HUES6 (cell line): Measurements from ENCODE around the gene NXPH4.

Source experiments
- H3K27ac ChIP-seq: 2 replicates; pipeline ENCODE4 v1.7.0; 2013; ENCODE audit warnings: low read depth, mild to moderate bottlenecking, low read length, inconsistent platforms
- H3K27me3 ChIP-seq: 2 replicates; pipeline ENCODE4 v1.6.1; 2013; ENCODE audit warnings: low read length; ENCODE audit not compliant: control insufficient read depth, insufficient read depth
- H3K36me3 ChIP-seq: 2 replicates; pipeline ENCODE4 v1.6.1; 2013; ENCODE audit warnings: low read length; ENCODE audit not compliant: control insufficient read depth, insufficient read depth
- H3K4me1 ChIP-seq: 2 replicates; pipeline ENCODE4 v1.6.1; 2013; ENCODE audit warnings: low read length; ENCODE audit not compliant: control insufficient read depth, insufficient read depth
- H3K4me3 ChIP-seq: 2 replicates; pipeline ENCODE4 v1.5.1; 2013; ENCODE audit warnings: low read depth, low read length
- H3K9ac ChIP-seq: one replicate; pipeline ENCODE4 v1.6.1; 2013; ENCODE audit warnings: mild to moderate bottlenecking, low read length
- H3K9me3 ChIP-seq: 2 replicates; pipeline ENCODE4 v1.6.1; 2013; ENCODE audit warnings: low read depth, low read length; ENCODE audit not compliant: control insufficient read depth, insufficient read depth

NXPH4 gene

DNA sequence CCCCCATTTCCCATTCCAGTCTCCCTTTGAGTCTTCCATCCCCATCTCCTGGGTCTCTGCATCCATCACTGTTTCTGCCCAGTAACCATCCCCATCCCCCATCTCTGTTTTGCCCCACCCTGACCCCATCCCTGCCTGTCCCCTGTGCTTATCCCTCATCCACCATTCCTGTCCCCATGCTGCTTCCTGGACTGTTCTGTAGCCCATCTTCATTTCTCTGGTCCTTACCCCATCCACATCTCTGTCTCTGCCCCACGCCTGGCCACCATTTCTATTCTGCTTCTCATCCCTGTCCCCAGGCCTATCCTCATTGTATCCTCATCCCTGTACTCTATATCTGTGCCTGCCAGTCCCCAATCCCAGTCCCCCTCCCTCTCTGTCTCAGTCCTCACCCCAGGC is 4.2 kb downstream of the NXPH4 start:
- Histone ChIP-seq H3K9ac (no peak overlapping the region), H3K27ac (no peak overlapping the region), H3K4me3 (no peak overlapping the region), H3K4me1 (peaks cover 51% of the 10 kb centered on the region), H3K36me3 (no peaks in the 10 kb centered on the region), H3K9me3 (no peaks in the 10 kb centered on the region), H3K27me3 (peaks cover 99% of the 10 kb centered on the region)

DNA sequence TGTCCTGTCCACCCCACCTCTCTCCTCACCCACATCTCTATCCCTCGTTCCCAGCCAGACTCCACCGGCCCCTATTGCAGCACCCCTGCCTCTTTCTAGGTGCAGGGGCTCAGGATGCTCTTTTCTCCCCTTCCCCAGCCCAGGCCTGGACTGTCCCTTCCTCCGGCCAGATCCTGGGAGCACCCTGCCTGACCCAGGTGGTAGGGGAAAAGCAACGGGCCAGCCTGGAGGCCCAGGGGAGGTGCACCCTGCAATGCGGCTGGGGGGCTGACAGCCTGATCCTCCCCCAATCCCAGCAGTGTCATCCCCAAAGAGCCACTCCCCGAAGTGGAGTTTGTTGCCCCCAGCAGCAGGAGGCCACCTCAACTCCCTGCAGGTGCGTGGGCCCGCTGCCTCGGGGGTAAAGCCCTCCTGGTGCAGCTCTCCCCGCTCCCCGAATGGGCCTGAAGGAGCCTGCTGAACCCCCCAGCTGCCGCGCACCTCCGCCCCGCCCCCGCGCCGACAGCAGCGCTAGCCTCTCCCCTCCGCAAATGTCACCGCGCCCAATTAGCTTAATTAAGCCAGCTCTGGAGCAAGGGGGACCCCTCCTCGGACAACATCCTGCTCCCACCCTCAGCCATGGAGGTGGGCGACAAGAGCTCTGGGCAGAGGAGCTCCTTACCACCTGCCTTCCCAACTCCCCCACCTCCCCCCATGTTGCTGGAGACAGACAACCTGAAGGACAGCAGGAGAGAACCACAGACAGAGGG is 4.7 kb downstream of the NXPH4 start:
- peaks cover 99% of the 10 kb centered on the region for H3K27me3 ChIP-seq
- H3K4me3 ChIP-seq, result peak overlapping the region; percentile 17; the same call in 1 of the 2 replicates

DNA sequence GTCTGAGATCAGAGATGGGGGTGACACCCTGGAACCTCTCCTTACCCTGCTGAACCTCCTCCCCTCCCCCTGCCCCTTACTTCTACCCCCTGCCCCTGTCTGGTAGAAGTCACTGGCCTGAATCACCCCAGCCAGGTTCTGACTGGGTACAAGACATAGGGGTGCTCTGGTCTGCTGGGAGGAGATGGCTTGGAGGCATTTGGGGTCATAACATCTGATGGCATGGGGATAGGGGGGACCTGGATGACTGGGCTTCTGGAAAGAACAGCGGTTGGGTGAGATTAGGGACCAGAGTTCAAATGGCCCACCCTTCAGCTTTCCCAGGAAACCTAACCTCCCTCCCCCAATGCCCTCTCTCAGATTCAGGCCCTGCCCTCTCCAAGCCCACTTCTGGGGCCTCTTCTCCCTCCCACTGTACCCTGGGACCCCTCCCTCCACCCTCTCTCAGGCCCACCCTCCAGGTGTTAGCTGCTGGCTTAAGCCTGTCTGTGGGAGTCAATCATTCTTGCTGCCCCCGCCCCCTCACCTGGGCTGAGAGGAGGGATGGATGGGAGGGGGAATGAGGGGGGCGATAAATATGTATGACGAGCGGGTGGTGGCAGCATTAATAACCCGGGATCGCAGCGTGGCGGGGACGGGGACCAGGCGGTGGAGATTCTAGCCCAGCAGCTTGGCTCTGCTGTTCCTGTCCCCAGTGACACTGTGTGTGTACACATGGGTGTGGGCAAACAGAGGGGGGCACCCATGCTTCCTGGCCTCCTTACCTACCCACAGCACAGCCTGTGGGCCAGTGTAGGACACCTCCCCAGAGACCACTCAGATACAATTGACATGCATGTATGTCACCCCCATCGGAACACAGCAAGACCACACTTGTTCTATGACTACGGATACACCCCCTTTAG is 5.9 kb downstream of the NXPH4 start:
- Histone ChIP-seq H3K36me3 (no peaks in the 10 kb centered on the region), H3K4me1 (peaks cover 54% of the 10 kb centered on the region), H3K9me3 (no peaks in the 10 kb centered on the region), H3K9ac (no peak overlapping the region), H3K4me3 (no peak overlapping the region), H3K27ac (no peak overlapping the region), H3K27me3 (peaks cover 98% of the 10 kb centered on the region)

More for the DNA sequence above, 4.7 kb downstream of the NXPH4 start:
- Histone ChIP-seq H3K36me3 (no peaks in the 10 kb centered on the region), H3K4me1 (peaks cover 52% of the 10 kb centered on the region), H3K27ac (no peak overlapping the region), H3K9me3 (no peaks in the 10 kb centered on the region), H3K9ac (no peak overlapping the region)

DNA sequence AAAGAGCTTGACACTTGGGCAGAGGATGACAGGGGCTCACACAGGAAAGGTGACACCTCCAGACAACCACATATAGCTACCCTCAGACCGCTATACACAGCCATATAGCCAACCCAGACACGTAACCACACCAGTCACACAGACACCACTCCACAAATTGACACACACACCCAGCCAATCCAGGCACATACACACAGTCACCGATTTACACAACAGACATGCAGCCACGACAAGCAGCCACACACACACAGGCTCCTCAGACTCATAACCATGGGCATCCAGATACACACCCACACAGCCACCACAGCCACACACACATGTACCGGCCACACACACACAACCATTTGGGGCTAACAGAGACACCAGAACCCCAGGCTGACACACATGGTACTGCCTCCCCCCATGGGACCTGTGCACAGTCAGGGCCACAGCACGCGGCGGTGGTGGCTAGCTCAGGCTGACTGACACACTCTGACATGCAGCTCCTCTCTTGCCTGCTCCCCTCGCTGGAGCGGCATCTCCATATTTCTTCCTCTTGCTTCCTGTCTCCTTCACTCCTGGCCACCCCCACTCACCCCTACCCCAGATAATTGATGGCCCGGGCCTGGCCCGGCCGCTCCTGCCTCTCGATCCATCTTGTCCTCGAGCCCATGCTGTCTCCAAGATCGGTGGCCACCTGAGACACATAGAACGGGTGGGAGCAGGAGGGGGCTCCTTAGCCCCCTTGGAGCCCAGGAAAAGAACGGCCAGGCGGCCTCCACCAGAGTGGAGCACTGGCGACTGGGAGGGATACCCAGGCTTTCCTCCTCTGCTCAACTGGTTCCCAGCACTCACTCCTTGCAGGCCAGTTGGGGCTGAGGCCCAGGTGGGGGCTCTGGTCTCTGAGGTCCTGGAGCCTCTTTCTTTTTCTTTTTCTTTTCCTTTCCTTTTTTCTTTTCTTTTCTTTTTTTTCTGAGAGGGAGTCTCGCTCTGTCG is 6.9 kb downstream of the NXPH4 start:
- Histone ChIP-seq H3K9ac (no peak overlapping the region), H3K27me3 (peaks cover 92% of the 10 kb centered on the region), H3K9me3 (no peaks in the 10 kb centered on the region), H3K36me3 (no peaks in the 10 kb centered on the region), H3K27ac (no peak overlapping the region), H3K4me1 (peaks cover 52% of the 10 kb centered on the region), H3K4me3 (no peak overlapping the region)

- Histone ChIP-seq H3K4me3 (0 out of 2 replicates have a peak overlapping the region, but pooled peaks have one; percentile 10), H3K9ac (no peak overlapping the region), H3K27ac (no peak overlapping the region), H3K27me3 (peaks cover 86% of the 10 kb centered on the region), H3K4me1 (peaks cover 51% of the 10 kb centered on the region), H3K9me3 (no peaks in the 10 kb centered on the region), H3K36me3 (no peaks in the 10 kb centered on the region)
Observed at GRCh38 chr12:57224278-57224972, 7.8 kb downstream of the NXPH4 start.

DNA sequence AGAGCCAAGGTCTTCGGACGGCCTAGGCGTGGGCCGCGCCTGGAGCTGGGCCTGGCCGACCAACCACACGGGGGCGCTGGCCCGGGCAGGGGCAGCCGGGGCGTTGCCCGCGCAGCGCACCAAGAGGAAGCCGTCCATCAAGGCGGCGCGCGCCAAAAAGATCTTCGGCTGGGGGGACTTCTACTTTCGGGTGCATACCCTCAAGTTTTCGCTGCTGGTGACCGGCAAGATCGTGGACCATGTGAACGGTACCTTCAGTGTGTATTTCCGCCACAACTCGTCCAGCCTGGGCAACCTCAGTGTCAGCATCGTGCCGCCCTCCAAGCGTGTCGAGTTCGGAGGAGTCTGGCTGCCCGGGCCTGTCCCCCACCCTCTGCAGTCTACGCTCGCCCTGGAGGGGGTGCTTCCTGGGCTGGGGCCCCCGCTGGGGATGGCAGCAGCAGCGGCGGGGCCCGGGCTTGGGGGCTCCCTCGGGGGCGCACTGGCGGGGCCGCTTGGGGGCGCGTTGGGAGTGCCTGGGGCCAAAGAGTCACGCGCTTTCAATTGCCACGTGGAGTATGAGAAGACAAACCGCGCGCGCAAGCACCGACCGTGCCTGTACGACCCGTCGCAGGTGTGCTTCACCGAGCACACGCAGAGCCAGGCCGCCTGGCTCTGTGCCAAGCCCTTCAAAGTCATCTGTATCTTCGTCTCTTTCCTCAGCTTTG is 8.5 kb downstream of the NXPH4 start:
- no peaks in the 10 kb centered on the region for H3K9me3 ChIP-seq
- H3K4me1 ChIP-seq, result peaks cover 45% of the 10 kb centered on the region
- H3K27ac ChIP-seq, result no peak overlapping the region
- H3K4me3 ChIP-seq, result peak overlapping the region; percentile 42
- no peak overlapping the region for H3K9ac ChIP-seq
- H3K36me3 ChIP-seq, result no peaks in the 10 kb centered on the region
- peaks cover 79% of the 10 kb centered on the region for H3K27me3 ChIP-seq

DNA sequence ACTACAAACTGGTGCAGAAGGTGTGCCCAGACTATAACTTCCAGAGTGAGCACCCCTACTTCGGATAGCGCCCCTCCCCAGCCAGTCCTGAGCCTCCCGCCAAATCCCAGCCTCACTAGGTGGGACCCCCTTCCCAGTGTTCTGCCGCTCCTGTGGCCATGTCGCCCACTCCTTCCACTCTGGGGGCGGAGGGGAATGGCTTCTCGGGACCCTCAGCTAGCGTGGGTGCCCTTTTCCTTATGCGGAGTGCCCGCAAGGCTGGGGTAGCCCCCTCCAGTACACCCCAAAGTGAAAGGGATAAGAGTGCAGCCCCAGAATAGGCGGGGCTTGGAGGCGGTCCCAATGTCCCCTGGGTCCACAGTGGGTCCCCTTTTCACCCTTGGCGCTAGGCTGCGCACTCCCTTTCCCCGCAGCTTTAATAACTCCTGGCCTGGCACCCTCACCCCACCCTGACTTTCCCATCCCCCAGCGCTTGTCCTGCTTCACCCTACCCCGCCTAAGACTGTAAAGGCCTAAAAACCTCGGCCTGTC is 9.2 kb downstream of the NXPH4 start:
- Histone ChIP-seq H3K9me3 (no peaks in the 10 kb centered on the region), H3K4me3 (peak overlapping the region; percentile 35), H3K27ac (no peak overlapping the region), H3K9ac (no peak overlapping the region), H3K27me3 (peaks cover 73% of the 10 kb centered on the region), H3K36me3 (peaks cover 2% of the 10 kb centered on the region), H3K4me1 (peaks cover 49% of the 10 kb centered on the region)

GRCh38 chr12:57226588-57227314 is 10.2 kb downstream of the NXPH4 start:
- H3K27ac ChIP-seq, result no peak overlapping the region
- no peaks in the 10 kb centered on the region for H3K9me3 ChIP-seq
- peaks cover 63% of the 10 kb centered on the region for H3K27me3 ChIP-seq
- peaks cover 12% of the 10 kb centered on the region for H3K36me3 ChIP-seq
- H3K9ac ChIP-seq, result peak overlapping the region; percentile 22
- H3K4me3 ChIP-seq, result peak overlapping the region; percentile 66
- peaks cover 41% of the 10 kb centered on the region for H3K4me1 ChIP-seq

DNA sequence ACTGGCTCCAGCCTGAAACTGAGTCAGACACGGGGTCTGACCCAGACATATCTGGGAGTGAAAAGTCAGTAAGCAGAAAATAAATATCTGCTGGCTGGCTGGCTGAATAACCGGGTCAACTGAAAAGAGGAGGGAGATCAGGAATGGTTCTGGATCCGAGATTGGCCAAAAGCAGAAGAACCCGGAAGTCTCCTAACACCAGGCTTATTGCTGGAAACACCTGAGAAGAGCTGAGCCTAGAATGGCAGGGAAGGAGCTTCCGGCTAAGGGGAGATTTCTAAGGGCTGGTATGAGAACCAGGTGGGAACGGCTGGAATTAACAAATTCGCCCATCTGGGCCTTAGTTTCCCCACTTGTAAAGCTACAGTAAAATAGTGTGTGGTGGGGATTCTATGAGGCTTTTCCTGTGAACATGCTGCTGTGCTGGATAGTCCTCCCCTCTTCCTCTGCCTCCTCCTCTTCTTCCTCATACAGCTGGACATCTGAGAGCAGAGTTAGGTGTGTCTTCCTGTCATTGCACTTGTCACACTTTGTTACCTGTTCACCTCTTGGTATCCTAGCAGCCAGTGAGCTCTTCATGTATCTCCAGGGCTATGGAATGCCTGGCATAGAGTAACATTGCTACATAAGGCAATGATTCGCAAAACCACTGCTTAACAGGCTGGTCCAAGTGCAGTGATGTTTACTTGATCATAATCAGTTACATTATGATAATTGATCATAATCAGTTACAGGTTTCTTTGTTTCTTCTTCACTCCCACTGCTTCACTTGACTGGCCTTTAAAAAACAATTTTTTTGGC is 10.9 kb downstream of the NXPH4 start:
- no peak overlapping the region for H3K27ac ChIP-seq
- peak overlapping the region; percentile 66 for H3K4me3 ChIP-seq
- H3K9ac ChIP-seq, result no peak overlapping the region

More for the DNA sequence above, 10.9 kb downstream of the NXPH4 start:
- peaks cover 36% of the 10 kb centered on the region for H3K4me1 ChIP-seq
- no peaks in the 10 kb centered on the region for H3K9me3 ChIP-seq
- peaks cover 55% of the 10 kb centered on the region for H3K27me3 ChIP-seq
- peaks cover 19% of the 10 kb centered on the region for H3K36me3 ChIP-seq
